GM21786 (cell line): ENCODE measurements around the gene C10orf62.
"Not testable (repeated sequence)": the region's sequence is repeated elsewhere in the genome, so short reads cannot be mapped to it uniquely, and the experiment has no call there.

ENCODE experiments used
- ATAC-seq: cut with Tn5 transposase; IDR thresholded peaks from one replicate; pipeline ENCODE4 v1.9.1; 2021; ENCODE audit not compliant: unreplicated experiment

The C10orf62 gene

GRCh38 chr10:97589479-97589878 is at the start of gene C10orf62:
Gene C10orf62, plus strand, starts transcription at chr10:97589721. Its CDS starts 177 bp downstream, at chr10:97589898.
- no peak for ATAC-seq

- no peak for ATAC-seq
Measured at GRCh38 chr10:97540669-97541500, 48.6 kb upstream of the C10orf62 start.

GRCh38 chr10:97542169-97543024 is 47.1 kb upstream of the C10orf62 start:
- no peak for ATAC-seq

- ATAC-seq = no peak
Measured at GRCh38 chr10:97543025-97543546, 46.4 kb upstream of the C10orf62 start.

DNA sequence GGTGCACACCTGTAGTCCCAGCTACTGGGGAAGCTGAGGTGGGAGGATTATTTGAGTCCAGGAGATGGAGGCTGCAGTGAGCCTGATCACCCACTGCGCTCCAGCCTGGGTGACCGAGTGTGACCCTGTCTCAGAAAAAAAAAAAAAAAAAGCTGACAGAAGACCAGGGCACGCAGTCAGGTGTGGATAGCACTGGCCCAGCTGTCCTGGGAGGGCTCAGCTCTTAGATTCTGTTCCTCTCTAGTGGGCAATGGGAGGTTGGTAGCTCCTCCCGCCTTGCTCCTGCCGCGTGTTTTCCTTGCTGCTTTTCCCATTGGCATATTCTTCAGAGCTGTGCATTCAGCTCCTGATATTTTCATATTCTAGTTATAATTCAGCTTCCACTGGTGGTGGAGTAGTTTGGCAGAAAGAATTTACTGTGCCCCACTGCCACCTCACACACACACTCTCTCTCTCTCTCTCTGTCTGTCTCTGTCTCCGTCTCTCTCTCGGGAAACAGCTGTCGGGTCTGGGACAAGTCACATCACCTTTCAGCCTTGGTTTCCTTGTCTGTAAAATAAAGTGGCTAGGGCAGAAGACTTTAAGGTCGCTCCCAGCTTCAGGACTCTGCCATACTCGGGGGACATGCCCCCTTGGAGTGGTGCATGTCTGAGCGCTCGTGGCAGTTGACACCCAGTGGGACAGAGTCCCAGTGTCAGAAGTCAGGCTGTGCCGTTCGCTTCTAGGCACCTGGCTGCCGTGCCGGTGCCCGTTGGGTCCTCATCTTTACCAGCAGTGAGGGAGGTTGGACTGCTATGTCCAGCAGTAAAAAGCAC is 42.9 kb upstream of the C10orf62 start:
- no peak for ATAC-seq

DNA sequence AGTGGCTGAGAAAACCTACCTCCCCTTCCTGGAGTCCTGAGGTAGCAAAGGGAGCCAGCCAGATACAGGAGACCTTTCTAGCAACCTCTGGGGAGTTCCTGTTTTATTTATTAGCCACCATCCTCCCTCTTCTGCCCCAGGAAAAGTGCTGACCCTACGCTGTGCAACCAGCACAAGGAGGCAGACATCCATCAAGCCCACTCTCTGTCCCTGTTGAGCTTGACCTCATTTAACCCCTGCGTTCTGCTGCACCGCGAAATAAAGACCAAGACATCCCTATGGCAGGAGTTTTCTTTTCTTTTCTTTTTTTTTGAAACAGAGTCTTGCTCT is 42.3 kb upstream of the C10orf62 start:
- ATAC-seq = no peak

DNA sequence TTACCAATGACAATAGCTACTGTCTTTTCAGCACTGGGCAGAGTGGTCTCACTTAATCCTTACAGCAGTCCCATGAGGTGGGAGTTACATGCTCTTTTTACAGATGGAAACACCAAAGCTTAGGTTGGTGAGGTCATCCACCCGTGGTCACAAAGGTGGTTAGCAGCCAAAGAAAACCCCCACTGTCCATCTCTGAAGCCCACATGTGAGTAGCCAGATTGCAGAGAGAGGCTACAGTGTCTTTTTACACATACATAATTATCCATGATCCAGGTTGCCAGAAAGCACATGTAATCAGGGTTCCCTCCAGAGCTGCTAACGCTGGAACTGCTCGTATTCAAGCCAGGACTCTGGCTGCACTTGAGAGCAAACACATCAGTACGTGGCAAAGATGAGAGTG is 41.6 kb upstream of the C10orf62 start:
- ATAC-seq = no peak

GRCh38 chr10:97548828-97549455 is 40.6 kb upstream of the C10orf62 start:
- no peak for ATAC-seq

- no peak for ATAC-seq
Measured at GRCh38 chr10:97549587-97550322, 39.8 kb upstream of the C10orf62 start.

DNA sequence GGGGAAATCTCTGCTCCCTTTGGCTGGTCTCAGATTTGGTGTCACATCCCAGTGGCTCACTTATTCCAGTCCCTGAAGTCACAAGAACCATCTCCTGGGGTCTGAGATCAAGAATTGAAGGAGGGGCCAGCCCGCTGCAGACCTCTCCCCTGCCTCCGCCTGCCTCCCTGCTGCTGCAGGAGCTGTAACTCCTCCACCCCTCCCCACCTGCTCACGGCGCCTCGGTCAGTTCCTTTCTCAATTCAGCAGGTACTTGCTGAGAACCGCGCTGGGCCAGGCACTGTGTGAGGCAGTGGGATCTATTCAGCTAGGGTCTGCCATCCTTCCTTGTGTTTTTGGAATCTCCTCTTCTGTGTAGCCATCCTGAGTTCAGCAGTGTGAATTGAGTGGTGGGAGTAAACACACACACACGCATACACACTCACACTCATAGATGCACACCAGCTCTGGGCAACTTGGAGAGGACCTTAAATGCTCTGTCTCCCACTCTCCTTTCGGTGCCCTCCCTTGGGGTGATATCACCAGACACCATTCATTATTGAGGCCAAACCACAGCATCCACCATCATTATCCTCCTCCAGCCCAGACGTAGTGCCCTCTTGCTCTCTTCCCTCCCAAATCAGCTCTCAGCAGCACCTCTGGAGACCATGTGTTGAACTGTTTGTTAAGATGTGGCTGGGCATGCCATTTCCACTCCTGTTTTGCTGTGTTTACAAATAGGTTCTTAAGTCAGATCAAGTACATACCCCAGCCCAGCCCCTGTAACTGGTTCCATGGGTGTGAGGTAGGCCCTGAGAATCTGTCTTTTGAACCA is 39.0 kb upstream of the C10orf62 start:
- ATAC-seq = no peak

DNA sequence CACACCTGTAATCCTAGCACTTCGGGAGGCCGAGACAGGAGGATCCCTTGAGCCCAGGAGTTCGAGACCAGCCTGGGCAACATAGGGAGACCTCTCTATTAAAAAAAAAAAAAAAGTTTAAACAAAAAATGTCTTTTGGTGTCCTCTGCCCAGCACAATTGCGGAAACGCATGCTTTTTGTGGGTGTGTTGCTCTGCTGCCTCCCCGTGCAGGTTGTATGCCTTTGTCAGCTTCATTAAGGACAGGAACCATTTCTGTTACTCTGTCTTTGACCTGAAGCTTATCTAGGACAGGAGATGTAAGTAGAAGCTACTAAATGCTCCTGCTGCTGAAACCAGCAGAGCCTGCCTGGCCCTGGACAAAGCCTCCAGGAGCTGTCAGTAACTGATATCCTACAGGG is 38.2 kb upstream of the C10orf62 start:
- ATAC-seq = no peak

GRCh38 chr10:97553575-97554031 is 35.9 kb upstream of the C10orf62 start:
- no peak for ATAC-seq

GRCh38 chr10:97554336-97554735 is 35.2 kb upstream of the C10orf62 start:
- not testable (repeated sequence) for ATAC-seq

- not testable (repeated sequence) for ATAC-seq
Measured at GRCh38 chr10:97555541-97555940, 34.0 kb upstream of the C10orf62 start.

- ATAC-seq = not testable (repeated sequence)
Measured at GRCh38 chr10:97560731-97561381, 28.7 kb upstream of the C10orf62 start.

DNA sequence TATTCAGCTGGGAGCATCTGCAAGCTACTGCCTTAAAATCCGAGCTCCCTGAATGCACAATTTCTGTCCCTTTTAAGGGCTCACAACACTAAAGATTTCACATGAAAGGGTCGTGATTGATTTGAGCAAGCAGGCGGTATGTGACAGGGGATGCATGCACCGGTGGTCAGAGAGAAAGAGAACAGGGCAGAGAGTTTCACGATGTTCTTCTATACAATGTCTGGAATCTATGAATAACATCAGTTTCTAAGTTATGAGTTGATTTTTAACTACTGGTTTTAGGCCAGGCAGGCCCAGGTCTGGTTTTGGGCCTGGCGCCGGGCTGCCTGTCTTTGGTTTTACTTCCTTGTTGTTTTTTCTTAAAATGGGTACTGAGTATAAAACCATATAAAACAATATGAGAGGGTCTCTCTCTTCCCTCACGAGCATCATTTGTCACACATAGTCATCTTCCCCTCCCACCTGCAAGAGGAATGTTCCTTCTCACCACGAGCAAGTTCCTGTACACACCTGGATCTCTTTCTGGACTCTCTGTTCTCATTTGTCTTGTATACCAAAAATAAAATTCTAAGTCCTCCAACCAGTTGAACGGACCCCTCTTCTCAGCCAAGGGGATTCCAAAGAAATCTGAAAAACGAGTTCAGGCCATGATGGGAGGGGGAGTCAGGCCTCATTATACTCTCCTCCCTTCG is 28.0 kb upstream of the C10orf62 start:
- not testable (repeated sequence) for ATAC-seq

DNA sequence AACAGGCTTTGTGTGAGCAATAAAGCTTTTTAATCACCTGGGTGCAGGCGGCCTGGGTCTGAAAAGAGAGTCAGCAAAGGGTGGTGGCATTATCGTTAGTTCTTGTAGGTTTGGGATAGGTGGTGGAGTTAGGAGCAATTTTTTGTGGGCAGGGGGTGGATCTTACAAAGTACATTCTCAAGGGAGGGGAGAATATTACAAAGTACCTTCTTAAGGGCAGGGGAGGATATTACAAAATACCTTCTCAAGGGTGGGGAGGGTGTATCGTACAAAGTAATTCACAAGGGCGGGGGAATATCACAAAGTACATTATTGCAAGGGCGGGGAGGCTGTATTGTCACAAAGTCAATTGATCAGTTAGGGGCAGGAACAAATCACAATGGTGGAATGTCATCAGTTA is 27.2 kb upstream of the C10orf62 start:
- not testable (repeated sequence) for ATAC-seq

- ATAC-seq = no peak
Measured at GRCh38 chr10:97563337-97563736, 26.2 kb upstream of the C10orf62 start.
